ENCODE data around the gene CCDC12.

GRCh38 chr3:46955801-46956259, 20.7 kb downstream of the CCDC12 start:
- no peak for TF ChIP-seq SP1 (IDR thresholded peaks at IDR 0.05)
- TF ChIP-seq ELF4 (IDR thresholded peaks at IDR 0.05): no peak
- no peak for TF ChIP-seq PKNOX1 (IDR thresholded peaks at IDR 0.05)
- TF ChIP-seq LEF1 (IDR thresholded peaks at IDR 0.05; ENCODE audit: borderline replicate concordance): no peak
- no peak for TF ChIP-seq L3MBTL2 (conservative IDR thresholded peaks at IDR 0.05)
- no peak for TF ChIP-seq HDGF (IDR thresholded peaks at IDR 0.05; ENCODE audit: borderline replicate concordance)
- no peak for TF ChIP-seq FOXK2 (IDR thresholded peaks at IDR 0.05)
- no peak for TF ChIP-seq ARNT (IDR thresholded peaks at IDR 0.05)
- TF ChIP-seq BHLHE40 (IDR thresholded peaks at IDR 0.05; ENCODE audit: borderline replicate concordance): no peak
- TF ChIP-seq ZNF384 (IDR thresholded peaks at IDR 0.05): no peak
